Neutrophil (primary cell): Measurements from ENCODE around the gene CTPS1.

ENCODE experiments used
- H3K27ac ChIP-seq: fragments of 200-600 bp; sonication (generic); 2 replicates; pipeline ENCODE4 v1.5.1; 2016; ENCODE audit warnings: mild to moderate bottlenecking, moderate library complexity
- H3K27me3 ChIP-seq: fragments of 200-600 bp; sonication (generic); 2 replicates; pipeline ENCODE4 v1.6.0; 2016; ENCODE audit warnings: mild to moderate bottlenecking
- H3K36me3 ChIP-seq: fragments of 200-600 bp; sonication (generic); 2 replicates; pipeline ENCODE4 v1.5.1; 2017
- H3K4me1 ChIP-seq, 2 experiments: fragments of 200-600 bp in 1 of 2; sonication (generic) in 1 of 2; 1 replicate in 1 of 2; 2 replicates in 1 of 2; pipeline versions ENCODE4 v1.5.1 to v1.6.1; 2013 to 2016; ENCODE audit warnings: low read depth in 1 of 2, low read length in 1 of 2, mild to moderate bottlenecking in 1 of 2, moderate library complexity in 1 of 2; ENCODE audit not compliant: control insufficient read depth in 1 of 2, insufficient read depth in 1 of 2
- H3K4me3 ChIP-seq, 2 experiments: fragments of 200-600 bp in 1 of 2; sonication (generic) in 1 of 2; 1 replicate in 1 of 2; 2 replicates in 1 of 2; pipeline ENCODE4 v1.5.1; 2013 to 2016; ENCODE audit warnings: low read depth in 1 of 2, low read length in 1 of 2, mild to moderate bottlenecking in 1 of 2, moderate library complexity in 1 of 2
- H3K9me3 ChIP-seq: fragments of 200-600 bp; sonication (generic); 2 replicates; pipeline ENCODE4 v1.5.1; 2016
- CTCF ChIP-seq: fragments of 200-600 bp; sonication (generic); IDR thresholded peaks from 2 replicates; pipeline ENCODE4 v1.5.1; 2016; ENCODE audit warnings: antibody characterized with exemption

Gene CTPS1

GRCh38 chr1:41020109-41020576 is 40.6 kb downstream of the CTPS1 start:
- Histone ChIP-seq H3K36me3 (peaks cover 24% of the 10 kb centered on the region), H3K27me3 (no peaks in the 10 kb centered on the region), H3K4me3 (no peak overlapping the region), H3K4me1 (peaks cover 1 to 3% of the 10 kb centered on the region in 2 experiments), H3K27ac (no peak overlapping the region), H3K9me3 (no peaks in the 10 kb centered on the region)
- TF ChIP-seq CTCF = no peak

GRCh38 chr1:41020654-41021053 is 41.2 kb downstream of the CTPS1 start:
- H3K27ac ChIP-seq = no peak overlapping the region
- H3K4me3 ChIP-seq = no peak overlapping the region
- TF ChIP-seq CTCF = no peak
- H3K27me3 ChIP-seq = no peaks in the 10 kb centered on the region
- no peaks in the 10 kb centered on the region for H3K4me1 ChIP-seq
- no peaks in the 10 kb centered on the region for H3K9me3 ChIP-seq
- peaks cover 29% of the 10 kb centered on the region for H3K36me3 ChIP-seq

- Histone ChIP-seq H3K4me1 (no peaks in the 10 kb centered on the region), H3K27me3 (no peaks in the 10 kb centered on the region), H3K9me3 (no peaks in the 10 kb centered on the region), H3K27ac (no peak within 1 kb of the TSS), H3K36me3 (peaks cover 37% of the 10 kb centered on the region), H3K4me3 (no peak within 1 kb of the TSS)
- no peak for TF ChIP-seq CTCF
These were observed 42.2 kb downstream of the CTPS1 start, which contains the start of gene SLFNL1 for GRCh38 chr1:41021526-41022308. Gene SLFNL1, minus strand, starts transcription at chr1:41021725. Its CDS starts 1,065 bp downstream, at chr1:41020660.

GRCh38 chr1:41022424-41022823 is 42.9 kb downstream of the CTPS1 start:
- no peaks in the 10 kb centered on the region for H3K27me3 ChIP-seq
- no peaks in the 10 kb centered on the region for H3K4me1 ChIP-seq
- H3K9me3 ChIP-seq = no peaks in the 10 kb centered on the region
- H3K4me3 ChIP-seq = no peak overlapping the region
- TF ChIP-seq CTCF = no peak
- H3K27ac ChIP-seq = no peak overlapping the region
- peaks cover 43% of the 10 kb centered on the region for H3K36me3 ChIP-seq

DNA sequence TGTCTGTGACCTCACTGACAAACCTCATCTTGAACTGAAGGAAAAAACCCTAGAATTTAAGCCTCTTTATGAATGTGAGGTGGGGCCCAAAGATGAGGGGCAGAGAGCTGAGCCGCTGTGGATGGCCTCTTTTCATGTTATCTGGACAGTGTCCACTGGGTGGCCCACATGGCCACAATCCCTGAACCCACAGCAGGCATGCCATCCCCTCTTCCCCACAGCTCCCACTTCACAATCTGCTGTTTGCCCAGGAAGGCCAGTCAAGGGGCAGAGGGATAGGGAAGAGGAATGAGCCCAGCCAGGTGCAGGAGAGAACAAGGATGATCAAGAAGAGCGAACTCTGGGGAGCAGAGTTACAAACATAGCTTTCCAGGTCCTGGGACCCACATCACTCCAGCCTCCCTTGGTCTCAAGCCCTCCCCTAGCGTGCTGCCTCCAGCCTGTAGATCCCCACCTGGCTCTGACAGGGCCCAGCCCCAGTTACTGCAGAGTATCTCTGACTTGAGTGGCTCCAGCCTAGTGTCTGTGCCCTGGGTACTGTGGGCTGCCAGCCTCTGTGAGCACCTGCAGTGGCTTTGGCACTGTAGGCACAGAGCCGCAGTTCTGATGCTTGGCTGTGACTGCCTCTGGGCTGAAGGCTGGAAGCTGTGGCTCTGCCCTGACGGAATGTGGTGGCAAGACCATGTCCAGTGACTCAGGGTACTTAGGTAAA is 43.9 kb downstream of the CTPS1 start:
- TF ChIP-seq CTCF = no peak
- Histone ChIP-seq H3K27me3 (no peaks in the 10 kb centered on the region), H3K27ac (no peak overlapping the region), H3K4me1 (no peaks in the 10 kb centered on the region), H3K9me3 (no peaks in the 10 kb centered on the region), H3K36me3 (peaks cover 54% of the 10 kb centered on the region), H3K4me3 (no peak overlapping the region)
